ENCODE measurements around the gene NOP53. TPM values are rescaled to one million over a fixed set of nuclear protein-coding genes. Genes with fewer than 3 reads are reported as not detected.
A peak's percentile ranks its signal among the peaks of the same experiment; 100 is the strongest.

NOP53 gene
- total and polyA plus RNA-seq, 2 of the 13 experiments (the other 11 are each of a cell fraction or from before 2014, with no cell fraction given), result 53.9 to 141 TPM

- TF ChIP-seq, protein P1, sequence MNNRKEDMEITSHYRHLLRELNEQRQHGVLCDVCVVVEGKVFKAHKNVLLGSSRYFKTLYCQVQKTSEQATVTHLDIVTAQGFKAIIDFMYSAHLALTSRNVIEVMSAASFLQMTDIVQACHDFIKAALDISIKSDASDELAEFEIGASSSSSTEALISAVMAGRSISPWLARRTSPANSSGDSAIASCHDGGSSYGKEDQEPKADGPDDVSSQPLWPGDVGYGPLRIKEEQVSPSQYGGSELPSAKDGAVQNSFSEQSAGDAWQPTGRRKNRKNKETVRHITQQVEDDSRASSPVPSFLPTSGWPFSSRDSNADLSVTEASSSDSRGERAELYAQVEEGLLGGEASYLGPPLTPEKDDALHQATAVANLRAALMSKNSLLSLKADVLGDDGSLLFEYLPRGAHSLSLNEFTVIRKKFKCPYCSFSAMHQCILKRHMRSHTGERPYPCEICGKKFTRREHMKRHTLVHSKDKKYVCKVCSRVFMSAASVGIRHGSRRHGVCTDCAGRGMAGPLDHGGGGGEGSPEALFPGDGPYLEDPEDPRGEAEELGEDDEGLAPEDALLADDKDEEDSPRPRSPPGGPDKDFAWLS (CRISPR knock-in tag; IDR thresholded peaks at IDR 0.05; ENCODE audit: borderline replicate concordance), result no peak
- TF ChIP-seq LCORL (IDR thresholded peaks at IDR 0.05), result no peak
- TF ChIP-seq LCORL (CRISPR knock-in tag; IDR thresholded peaks at IDR 0.05), result peak; percentile 49; the same call in 1 of the 2 replicates
- TF ChIP-seq FOXJ3 (CRISPR knock-in tag; IDR thresholded peaks at IDR 0.05; ENCODE audit: borderline replicate concordance), result no peak
- TF ChIP-seq ZNF263 (CRISPR knock-in tag; IDR thresholded peaks at IDR 0.05), result 0 out of 2 replicates have a peak, but pooled peaks have one; percentile 49
- no peak; the same call in 1 of the 2 replicates for TF ChIP-seq ZNF556 (CRISPR knock-in tag; IDR thresholded peaks at IDR 0.05; ENCODE audit: borderline replicate concordance)
- TF ChIP-seq ZNF800 (CRISPR knock-in tag; IDR thresholded peaks at IDR 0.05), result 0 out of 2 replicates have a peak, but pooled peaks have one; percentile 52
- peak; percentile 30; the same call in 1 of the 2 replicates for TF ChIP-seq BRD4 (CRISPR knock-in tag; IDR thresholded peaks at IDR 0.05)
- TF ChIP-seq, protein P2, sequence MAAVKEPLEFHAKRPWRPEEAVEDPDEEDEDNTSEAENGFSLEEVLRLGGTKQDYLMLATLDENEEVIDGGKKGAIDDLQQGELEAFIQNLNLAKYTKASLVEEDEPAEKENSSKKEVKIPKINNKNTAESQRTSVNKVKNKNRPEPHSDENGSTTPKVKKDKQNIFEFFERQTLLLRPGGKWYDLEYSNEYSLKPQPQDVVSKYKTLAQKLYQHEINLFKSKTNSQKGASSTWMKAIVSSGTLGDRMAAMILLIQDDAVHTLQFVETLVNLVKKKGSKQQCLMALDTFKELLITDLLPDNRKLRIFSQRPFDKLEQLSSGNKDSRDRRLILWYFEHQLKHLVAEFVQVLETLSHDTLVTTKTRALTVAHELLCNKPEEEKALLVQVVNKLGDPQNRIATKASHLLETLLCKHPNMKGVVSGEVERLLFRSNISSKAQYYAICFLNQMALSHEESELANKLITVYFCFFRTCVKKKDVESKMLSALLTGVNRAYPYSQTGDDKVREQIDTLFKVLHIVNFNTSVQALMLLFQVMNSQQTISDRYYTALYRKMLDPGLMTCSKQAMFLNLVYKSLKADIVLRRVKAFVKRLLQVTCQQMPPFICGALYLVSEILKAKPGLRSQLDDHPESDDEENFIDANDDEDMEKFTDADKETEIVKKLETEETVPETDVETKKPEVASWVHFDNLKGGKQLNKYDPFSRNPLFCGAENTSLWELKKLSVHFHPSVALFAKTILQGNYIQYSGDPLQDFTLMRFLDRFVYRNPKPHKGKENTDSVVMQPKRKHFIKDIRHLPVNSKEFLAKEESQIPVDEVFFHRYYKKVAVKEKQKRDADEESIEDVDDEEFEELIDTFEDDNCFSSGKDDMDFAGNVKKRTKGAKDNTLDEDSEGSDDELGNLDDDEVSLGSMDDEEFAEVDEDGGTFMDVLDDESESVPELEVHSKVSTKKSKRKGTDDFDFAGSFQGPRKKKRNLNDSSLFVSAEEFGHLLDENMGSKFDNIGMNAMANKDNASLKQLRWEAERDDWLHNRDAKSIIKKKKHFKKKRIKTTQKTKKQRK (IDR thresholded peaks at IDR 0.05; ENCODE audit: low read length), result no peak
- no peak for TF ChIP-seq ZFP62 (CRISPR knock-in tag; IDR thresholded peaks at IDR 0.05)
- TF ChIP-seq, protein P3, sequence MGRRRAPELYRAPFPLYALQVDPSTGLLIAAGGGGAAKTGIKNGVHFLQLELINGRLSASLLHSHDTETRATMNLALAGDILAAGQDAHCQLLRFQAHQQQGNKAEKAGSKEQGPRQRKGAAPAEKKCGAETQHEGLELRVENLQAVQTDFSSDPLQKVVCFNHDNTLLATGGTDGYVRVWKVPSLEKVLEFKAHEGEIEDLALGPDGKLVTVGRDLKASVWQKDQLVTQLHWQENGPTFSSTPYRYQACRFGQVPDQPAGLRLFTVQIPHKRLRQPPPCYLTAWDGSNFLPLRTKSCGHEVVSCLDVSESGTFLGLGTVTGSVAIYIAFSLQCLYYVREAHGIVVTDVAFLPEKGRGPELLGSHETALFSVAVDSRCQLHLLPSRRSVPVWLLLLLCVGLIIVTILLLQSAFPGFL (CRISPR knock-in tag; IDR thresholded peaks at IDR 0.05), result no peak
- no peak for TF ChIP-seq REL (CRISPR knock-in tag; conservative IDR thresholded peaks at IDR 0.05)
- no peak for TF ChIP-seq SCMH1 (CRISPR knock-in tag; IDR thresholded peaks at IDR 0.05; ENCODE audit: borderline replicate concordance)
- TF ChIP-seq EZH2 (conservative IDR thresholded peaks at IDR 0.05; ENCODE audit: low read depth, low read length), result no peak
- no peak for TF ChIP-seq ZNF496 (CRISPR knock-in tag; IDR thresholded peaks at IDR 0.05; ENCODE audit: insufficient replicate concordance)
- peak; percentile 95 for TF ChIP-seq KAT8 (CRISPR knock-in tag; IDR thresholded peaks at IDR 0.05)
- TF ChIP-seq CENPX (CRISPR knock-in tag; IDR thresholded peaks at IDR 0.05), result no peak
- TF ChIP-seq ZNF33A (CRISPR knock-in tag; IDR thresholded peaks at IDR 0.05; ENCODE audit: borderline replicate concordance), result 0 out of 2 replicates have a peak, but pooled peaks have one; percentile 42
- TF ChIP-seq ZNF260 (CRISPR knock-in tag; IDR thresholded peaks at IDR 0.05; ENCODE audit: borderline replicate concordance, low read depth), result no peak
- TF ChIP-seq MLX (CRISPR knock-in tag; IDR thresholded peaks at IDR 0.05), result peak; percentile 39; the same call in 1 of the 2 replicates
Measured at GRCh38 chr19:47745010-47745901, at the start of gene NOP53 (continued).
